Hindlimb muscle (tissue), 1 donor: ENCODE results near the gene LRRC4B. TPM values are rescaled to one million over a fixed set of nuclear protein-coding genes. Genes with fewer than 3 reads are reported as not detected.

ENCODE experiments used
- polyA plus RNA-seq: library from polyadenylated mRNA; unstranded; fragments of 120-200 nt; gene quantifications from one replicate; pipeline ENCODE4 v1.2.1, GENCODE V29; 2013; ENCODE audit not compliant: insufficient read length

Gene LRRC4B
- polyA plus RNA-seq, 1 donor = 9.7 TPM

Other genes starting within 250 kb of the LRRC4B start
- gene KCNC3, start 239.1 kb downstream of the LRRC4B start, polyA plus RNA-seq = 1.1 TPM
- gene NAPSA, start 202.8 kb downstream of the LRRC4B start, polyA plus RNA-seq = 0.74 TPM
- gene NR1H2, start 192.0 kb downstream of the LRRC4B start, polyA plus RNA-seq = 24.5 TPM
- 19.7 TPM for gene POLD1, start 184.1 kb downstream of the LRRC4B start, polyA plus RNA-seq
- gene SPIB, start 149.5 kb downstream of the LRRC4B start, polyA plus RNA-seq = 1.3 TPM
- 287 TPM for gene MYBPC2, start 135.5 kb downstream of the LRRC4B start, polyA plus RNA-seq
- 95.9 TPM for gene EMC10, start 91.9 kb downstream of the LRRC4B start, polyA plus RNA-seq
- gene GARIN5A, start 91.6 kb downstream of the LRRC4B start, polyA plus RNA-seq = 6.8 TPM
- gene JOSD2, start 57.2 kb downstream of the LRRC4B start, polyA plus RNA-seq = 28.5 TPM
- gene ASPDH, start 54.5 kb downstream of the LRRC4B start, polyA plus RNA-seq = 0.62 TPM
- gene SYT3, start 71.4 kb upstream of the LRRC4B start, polyA plus RNA-seq = 0.36 TPM
- 1.9 TPM for gene C19orf81, start 81.0 kb upstream of the LRRC4B start, polyA plus RNA-seq
- 38.7 TPM for gene SHANK1, start 151.4 kb upstream of the LRRC4B start, polyA plus RNA-seq
- 21.5 TPM for gene CLEC11A, start 154.9 kb upstream of the LRRC4B start, polyA plus RNA-seq
- gene GPR32, start 202.0 kb upstream of the LRRC4B start, polyA plus RNA-seq = not detected
- 0.14 TPM for gene ACP4, start 222.0 kb upstream of the LRRC4B start, polyA plus RNA-seq